ENCODE results near the gene APOC3.

APOC3 gene

DNA sequence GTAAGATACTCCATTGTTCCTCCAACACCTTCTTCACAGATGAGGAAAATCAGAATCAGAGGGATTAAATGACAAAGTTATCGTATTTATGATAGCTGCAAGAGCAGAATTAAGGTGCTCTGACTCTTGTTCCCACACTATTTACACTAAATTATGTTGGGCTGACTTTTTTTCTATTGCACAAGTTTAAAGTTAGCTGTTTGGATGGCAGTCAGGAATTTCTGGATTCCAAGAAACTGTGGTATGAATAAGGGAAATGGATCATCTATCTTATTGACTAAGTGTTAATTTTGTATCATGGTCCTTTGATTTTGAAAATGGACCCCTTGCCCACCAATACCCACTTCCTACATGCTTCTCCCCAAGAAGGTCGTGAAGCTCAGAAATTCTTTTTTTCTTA, 27.6 kb downstream of the APOC3 start:
- TF ChIP-seq, protein P1, sequence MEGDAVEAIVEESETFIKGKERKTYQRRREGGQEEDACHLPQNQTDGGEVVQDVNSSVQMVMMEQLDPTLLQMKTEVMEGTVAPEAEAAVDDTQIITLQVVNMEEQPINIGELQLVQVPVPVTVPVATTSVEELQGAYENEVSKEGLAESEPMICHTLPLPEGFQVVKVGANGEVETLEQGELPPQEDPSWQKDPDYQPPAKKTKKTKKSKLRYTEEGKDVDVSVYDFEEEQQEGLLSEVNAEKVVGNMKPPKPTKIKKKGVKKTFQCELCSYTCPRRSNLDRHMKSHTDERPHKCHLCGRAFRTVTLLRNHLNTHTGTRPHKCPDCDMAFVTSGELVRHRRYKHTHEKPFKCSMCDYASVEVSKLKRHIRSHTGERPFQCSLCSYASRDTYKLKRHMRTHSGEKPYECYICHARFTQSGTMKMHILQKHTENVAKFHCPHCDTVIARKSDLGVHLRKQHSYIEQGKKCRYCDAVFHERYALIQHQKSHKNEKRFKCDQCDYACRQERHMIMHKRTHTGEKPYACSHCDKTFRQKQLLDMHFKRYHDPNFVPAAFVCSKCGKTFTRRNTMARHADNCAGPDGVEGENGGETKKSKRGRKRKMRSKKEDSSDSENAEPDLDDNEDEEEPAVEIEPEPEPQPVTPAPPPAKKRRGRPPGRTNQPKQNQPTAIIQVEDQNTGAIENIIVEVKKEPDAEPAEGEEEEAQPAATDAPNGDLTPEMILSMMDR (IDR thresholded peaks at IDR 0.05; ENCODE audit: low read depth, low read length): no peak
- Histone ChIP-seq H3K4me3 (ENCODE audit: low read depth, low read length) (no peak overlapping the region), H3K27ac (no peak overlapping the region), H3K9me3 (ENCODE audit: severe bottlenecking) (no peaks in the 10 kb centered on the region), H3K27me3 (ENCODE audit: insufficient read depth, low read depth, severe bottlenecking) (no peaks in the 10 kb centered on the region), H3K36me3 (peaks cover 54% of the 10 kb centered on the region)
- DNase-seq: no peak

GRCh38 chr11:116857936-116858335, 28.2 kb downstream of the APOC3 start:
- Histone ChIP-seq H3K4me3 (ENCODE audit: low read depth, low read length) (no peak overlapping the region), H3K36me3 (peaks cover 52% of the 10 kb centered on the region), H3K9me3 (ENCODE audit: severe bottlenecking) (no peaks in the 10 kb centered on the region), H3K27me3 (ENCODE audit: insufficient read depth, low read depth, severe bottlenecking) (no peaks in the 10 kb centered on the region), H3K27ac (no peak overlapping the region)
- TF ChIP-seq, protein P1 (IDR thresholded peaks at IDR 0.05; ENCODE audit: low read depth, low read length): no peak
- DNase-seq: no peak

DNA sequence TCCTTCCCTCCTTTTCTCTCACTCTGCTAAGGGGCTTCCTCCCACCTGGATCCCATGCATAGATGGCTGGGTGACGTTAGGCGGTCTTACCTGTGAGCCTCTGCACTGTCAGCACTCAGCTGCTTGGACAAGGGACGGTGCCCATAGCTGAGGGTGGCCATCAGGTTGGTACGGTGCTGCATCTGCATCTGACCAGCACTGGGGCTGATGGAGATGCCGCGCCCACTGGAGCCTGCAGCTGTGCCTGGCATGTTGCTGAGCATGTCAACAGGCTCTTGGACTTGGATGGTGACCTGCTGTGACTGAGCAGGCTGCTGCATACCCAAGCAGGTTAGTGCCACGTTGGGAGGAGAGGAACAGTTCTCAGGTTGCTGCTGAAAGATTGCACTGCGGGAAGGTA, 29.5 kb downstream of the APOC3 start:
- H3K27ac ChIP-seq: no peak overlapping the region
- no peaks in the 10 kb centered on the region for H3K27me3 ChIP-seq (ENCODE audit: insufficient read depth, low read depth, severe bottlenecking)
- no peaks in the 10 kb centered on the region for H3K9me3 ChIP-seq (ENCODE audit: severe bottlenecking)
- DNase-seq: no peak
- peaks cover 53% of the 10 kb centered on the region for H3K36me3 ChIP-seq
- no peak overlapping the region for H3K4me3 ChIP-seq (ENCODE audit: low read depth, low read length)
- TF ChIP-seq, protein P1 (IDR thresholded peaks at IDR 0.05; ENCODE audit: low read depth, low read length): no peak

- peaks cover 53% of the 10 kb centered on the region for H3K36me3 ChIP-seq
Measured at GRCh38 chr11:116860303-116860702, 30.6 kb downstream of the APOC3 start.

DNA sequence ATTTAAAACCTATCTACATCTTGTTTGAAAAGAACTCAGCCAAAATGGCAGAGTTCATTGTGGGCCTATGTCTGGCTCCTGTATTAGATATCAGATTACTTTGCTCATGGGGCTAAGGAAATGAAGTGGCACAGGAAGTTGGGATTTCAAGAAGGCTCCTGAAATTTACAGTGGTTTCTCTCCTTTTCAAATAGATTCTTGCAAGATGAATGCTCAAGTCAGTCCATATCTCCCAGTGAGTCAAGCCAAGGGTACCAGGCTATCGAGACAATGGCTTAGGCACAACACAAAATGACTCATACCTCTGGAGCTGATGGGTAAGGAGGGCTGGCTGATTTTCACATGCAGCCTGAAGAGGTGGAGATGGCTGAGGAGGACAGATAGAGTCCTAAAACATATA, 31.8 kb downstream of the APOC3 start:
- no peak for DNase-seq
- TF ChIP-seq, protein P1 (IDR thresholded peaks at IDR 0.05; ENCODE audit: low read depth, low read length): no peak
- H3K9me3 ChIP-seq (ENCODE audit: severe bottlenecking): no peaks in the 10 kb centered on the region
- no peaks in the 10 kb centered on the region for H3K27me3 ChIP-seq (ENCODE audit: insufficient read depth, low read depth, severe bottlenecking)
- H3K27ac ChIP-seq: no peak overlapping the region
- no peak overlapping the region for H3K4me3 ChIP-seq (ENCODE audit: low read depth, low read length)
- peaks cover 58% of the 10 kb centered on the region for H3K36me3 ChIP-seq

More at GRCh38 chr11:116860303-116860702, 30.6 kb downstream of the APOC3 start:
- DNase-seq: no peak
- no peaks in the 10 kb centered on the region for H3K9me3 ChIP-seq (ENCODE audit: severe bottlenecking)
- TF ChIP-seq, protein P1 (IDR thresholded peaks at IDR 0.05; ENCODE audit: low read depth, low read length): no peak
- no peaks in the 10 kb centered on the region for H3K27me3 ChIP-seq (ENCODE audit: insufficient read depth, low read depth, severe bottlenecking)
- no peak overlapping the region for H3K4me3 ChIP-seq (ENCODE audit: low read depth, low read length)
- no peak overlapping the region for H3K27ac ChIP-seq

GRCh38 chr11:116862185-116862584, 32.5 kb downstream of the APOC3 start:
- TF ChIP-seq, protein P1 (IDR thresholded peaks at IDR 0.05; ENCODE audit: low read depth, low read length): no peak
- H3K4me3 ChIP-seq (ENCODE audit: low read depth, low read length): no peak overlapping the region
- peaks cover 60% of the 10 kb centered on the region for H3K36me3 ChIP-seq
- no peaks in the 10 kb centered on the region for H3K27me3 ChIP-seq (ENCODE audit: insufficient read depth, low read depth, severe bottlenecking)
- no peaks in the 10 kb centered on the region for H3K9me3 ChIP-seq (ENCODE audit: severe bottlenecking)
- H3K27ac ChIP-seq: no peak overlapping the region
- no peak for DNase-seq

Measured in WERI-Rb-1 (cell line).